Tibial nerve (tissue), 4 donors: ENCODE results near the gene CLEC16A. TPM values are rescaled to one million over a fixed set of nuclear protein-coding genes. Genes with fewer than 3 reads are reported as not detected.

ENCODE experiments used
- DNase-seq, 2 donors: peaks; one replicate each; pipeline ENCODE4 v3.0.0-alpha.2; 2019; ENCODE audit warnings: low spot score in 2 of 2
- H3K27ac ChIP-seq, 4 donors: fragments of 200-600 bp; sonication (generic) in 3 of 4; one replicate each; pipeline ENCODE4 v1.5.1; 2017 to 2019; ENCODE audit warnings: mild to moderate bottlenecking in 1 of 4
- H3K27me3 ChIP-seq, 2 donors: fragments of 200-600 bp; sonication (generic) in 1 of 2; one replicate each; pipeline versions ENCODE4 v1.5.1 to v1.6.0; 2017 to 2019
- H3K36me3 ChIP-seq, 3 donors: fragments of 200-600 bp; sonication (generic); one replicate each; pipeline ENCODE4 v1.5.1; 2018 to 2019
- H3K4me1 ChIP-seq, 4 donors: fragments of 200-600 bp; sonication (generic) in 3 of 4; one replicate each; pipeline ENCODE4 v1.5.1; 2017 to 2019
- H3K4me3 ChIP-seq, 4 donors: fragments of 200-600 bp; sonication (generic) in 3 of 4; one replicate each; pipeline ENCODE4 v1.5.1; 2017 to 2019; ENCODE audit warnings: mild to moderate bottlenecking in 1 of 4, moderate library complexity in 1 of 4
- H3K9me3 ChIP-seq, 4 donors: fragments of 200-600 bp; sonication (generic) in 3 of 4; one replicate each; pipeline ENCODE4 v1.5.1; 2017 to 2019
- EP300 ChIP-seq, 2 donors: sonication (generic); formaldehyde crosslinking; IDR thresholded peaks; one replicate each; pipeline ENCODE4 v1.6.1; 2017; ENCODE audit warnings: antibody characterized with exemption in 2 of 2, mild to moderate bottlenecking in 1 of 2
- POLR2A ChIP-seq, 2 donors: fragments of 450-650 bp; IDR thresholded peaks; one replicate each; pipeline ENCODE4 v1.6.1; 2017; ENCODE audit warnings: antibody characterized with exemption in 2 of 2, mild to moderate bottlenecking in 2 of 2, moderate library complexity in 2 of 2
- whole genome bisulfite sequencing, 2 donors: methylation state at CpG; one replicate each; pipeline ENCODE4 v1.1.5; 2018; 5-methylcytosine and 5-hydroxymethylcytosine counted together
- total RNA-seq, 4 donors: library from RNA; depleted of rRNA; stranded (reverse); fragments of >200 nt; gene quantifications; one replicate each; pipeline ENCODE4 v1.1.0, GENCODE V29; 2016
- TF ChIP-seq, protein P1 (sequence below), 5 experiments: fragments of 200-600 bp in 3 of 5; fragments of 450-650 bp in 2 of 5; sonication (generic) in 3 of 5; IDR thresholded peaks; one replicate each; pipeline ENCODE4 v1.5.1; 2016 to 2019; ENCODE audit warnings: antibody characterized with exemption in 5 of 5, mild to moderate bottlenecking in 3 of 5, moderate library complexity in 2 of 5

The CLEC16A gene
- total RNA-seq, 4 donors from 2014 or later: 37.4 to 70.2 (median 55.2) TPM

DNA sequence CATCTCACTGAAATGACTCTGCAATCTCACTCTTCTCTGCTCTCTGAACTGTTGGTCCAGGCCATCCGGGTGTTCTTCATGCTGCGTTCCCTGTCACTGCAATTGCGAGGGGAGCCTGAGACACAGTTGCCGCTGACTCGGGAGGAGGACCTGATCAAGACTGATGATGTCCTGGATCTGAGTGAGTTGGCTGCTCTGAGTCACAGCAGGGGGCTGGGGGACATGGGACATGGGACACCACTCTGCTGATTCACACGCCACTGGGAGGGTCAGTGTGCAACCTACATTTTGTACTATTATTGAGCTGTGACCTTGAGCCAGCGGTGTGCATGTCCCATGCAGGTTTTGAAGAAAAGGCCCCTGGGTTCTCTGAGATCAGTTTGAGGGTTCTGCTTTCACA, 116.5 kb downstream of the CLEC16A start:
- Histone ChIP-seq H3K27ac (no peak overlapping the region), H3K9me3 (no peaks in the 10 kb centered on the region), H3K27me3 (no peaks in the 10 kb centered on the region), H3K4me1 (peaks cover 0 to 20% (median 6%) of the 10 kb centered on the region in 4 donors), H3K36me3 (peaks cover 0 to 60% (median 0%) of the 10 kb centered on the region in 3 donors), H3K4me3 (no peak overlapping the region)
- DNase-seq: no peak
- WGBS, 2 donors: 94 to 97% methylated on average over 7 of the region's 7 CpGs
- TF ChIP-seq POLR2A (IDR thresholded peaks at IDR 0.05) (no peak), EP300 (IDR thresholded peaks at IDR 0.05) (no peak)
- TF ChIP-seq, protein P1, sequence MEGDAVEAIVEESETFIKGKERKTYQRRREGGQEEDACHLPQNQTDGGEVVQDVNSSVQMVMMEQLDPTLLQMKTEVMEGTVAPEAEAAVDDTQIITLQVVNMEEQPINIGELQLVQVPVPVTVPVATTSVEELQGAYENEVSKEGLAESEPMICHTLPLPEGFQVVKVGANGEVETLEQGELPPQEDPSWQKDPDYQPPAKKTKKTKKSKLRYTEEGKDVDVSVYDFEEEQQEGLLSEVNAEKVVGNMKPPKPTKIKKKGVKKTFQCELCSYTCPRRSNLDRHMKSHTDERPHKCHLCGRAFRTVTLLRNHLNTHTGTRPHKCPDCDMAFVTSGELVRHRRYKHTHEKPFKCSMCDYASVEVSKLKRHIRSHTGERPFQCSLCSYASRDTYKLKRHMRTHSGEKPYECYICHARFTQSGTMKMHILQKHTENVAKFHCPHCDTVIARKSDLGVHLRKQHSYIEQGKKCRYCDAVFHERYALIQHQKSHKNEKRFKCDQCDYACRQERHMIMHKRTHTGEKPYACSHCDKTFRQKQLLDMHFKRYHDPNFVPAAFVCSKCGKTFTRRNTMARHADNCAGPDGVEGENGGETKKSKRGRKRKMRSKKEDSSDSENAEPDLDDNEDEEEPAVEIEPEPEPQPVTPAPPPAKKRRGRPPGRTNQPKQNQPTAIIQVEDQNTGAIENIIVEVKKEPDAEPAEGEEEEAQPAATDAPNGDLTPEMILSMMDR (IDR thresholded peaks at IDR 0.05): no peak

DNA sequence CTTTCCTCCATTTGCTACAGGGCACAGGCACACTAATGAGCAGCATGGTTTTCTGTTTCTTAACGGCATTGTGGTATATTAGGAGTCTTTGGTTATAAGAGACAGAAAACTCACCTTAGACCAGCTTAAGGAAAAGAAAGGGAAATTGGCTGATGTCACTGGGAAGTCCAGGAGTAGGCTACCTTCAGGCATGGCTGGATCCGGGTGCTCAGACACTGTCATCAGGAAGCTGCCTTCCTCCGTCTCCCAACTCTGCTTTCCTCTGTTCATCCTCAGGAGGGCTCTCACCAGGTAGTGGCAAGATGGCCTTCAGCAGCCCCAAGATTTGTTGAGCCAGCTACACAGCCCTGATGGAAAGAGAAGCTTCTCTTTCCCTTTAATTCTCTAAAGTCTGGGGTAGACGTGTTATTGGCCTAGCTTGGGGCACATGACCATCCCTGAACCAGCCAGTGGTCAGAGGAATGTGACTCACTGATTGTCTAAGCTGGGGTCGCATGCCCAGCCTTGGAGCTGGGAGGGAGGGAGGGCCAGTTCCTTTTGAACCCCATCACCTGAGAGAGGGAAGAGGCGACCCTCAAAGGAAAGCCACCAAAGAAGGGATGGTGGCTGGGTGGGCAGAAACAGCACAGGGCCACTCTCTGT, 117.4 kb downstream of the CLEC16A start:
- Histone ChIP-seq H3K4me1 (peaks cover 0 to 11% (median 3%) of the 10 kb centered on the region in 4 donors), H3K9me3 (no peaks in the 10 kb centered on the region), H3K27me3 (no peaks in the 10 kb centered on the region), H3K4me3 (no peak overlapping the region), H3K36me3 (peaks cover 0 to 66% (median 0%) of the 10 kb centered on the region in 3 donors), H3K27ac (no peak overlapping the region)
- DNase-seq: no peak
- no peak for TF ChIP-seq POLR2A (IDR thresholded peaks at IDR 0.05)
- TF ChIP-seq, protein P1 (IDR thresholded peaks at IDR 0.05): no peak
- no peak for TF ChIP-seq EP300 (IDR thresholded peaks at IDR 0.05)
- 82 to 85% methylated on average over 6 of the region's 6 CpGs for WGBS, 2 donors

GRCh38 chr16:11063448-11064201, 119.3 kb downstream of the CLEC16A start:
- H3K27ac ChIP-seq: no peak overlapping the region
- H3K36me3 ChIP-seq: peaks cover 0 to 79% (median 0%) of the 10 kb centered on the region in 3 donors
- no peaks in the 10 kb centered on the region for H3K9me3 ChIP-seq
- DNase-seq: no peak
- TF ChIP-seq, protein P1 (IDR thresholded peaks at IDR 0.05): no peak
- TF ChIP-seq POLR2A (IDR thresholded peaks at IDR 0.05): no peak
- no peak for TF ChIP-seq EP300 (IDR thresholded peaks at IDR 0.05)
- no peak overlapping the region for H3K4me3 ChIP-seq
- H3K27me3 ChIP-seq: no peaks in the 10 kb centered on the region
- 71 to 76% methylated on average over 8 of the region's 8 CpGs for WGBS, 2 donors
- H3K4me1 ChIP-seq: no peaks in the 10 kb centered on the region

DNA sequence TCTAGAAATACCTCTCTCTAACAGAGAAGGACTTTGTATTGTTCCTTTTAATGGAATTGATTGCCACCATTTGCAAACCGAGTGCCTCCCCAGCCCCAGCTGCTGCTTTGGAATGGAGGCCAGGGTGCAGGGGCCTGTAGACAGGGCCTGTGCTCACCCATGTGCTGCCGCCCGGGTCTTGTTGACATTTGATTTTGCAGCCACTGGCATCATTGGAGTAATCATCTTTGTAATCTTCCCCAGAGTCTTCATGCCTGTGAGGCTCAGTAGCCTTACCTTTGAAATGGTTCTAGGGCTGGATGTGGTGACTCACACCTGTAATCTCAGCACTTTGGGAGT, 119.8 kb downstream of the CLEC16A start:
- WGBS, 2 donors: 70 to 87% methylated on average over 3 of the region's 3 CpGs
- no peak for DNase-seq
- Histone ChIP-seq H3K27ac (no peak overlapping the region), H3K27me3 (no peaks in the 10 kb centered on the region), H3K4me3 (no peak overlapping the region), H3K36me3 (peaks cover 0 to 84% (median 0%) of the 10 kb centered on the region in 3 donors), H3K4me1 (no peaks in the 10 kb centered on the region), H3K9me3 (no peaks in the 10 kb centered on the region)
- TF ChIP-seq POLR2A (IDR thresholded peaks at IDR 0.05) (no peak), EP300 (IDR thresholded peaks at IDR 0.05) (no peak)
- TF ChIP-seq, protein P1 (IDR thresholded peaks at IDR 0.05): no peak

- no peaks in the 10 kb centered on the region for H3K4me1 ChIP-seq
- H3K4me3 ChIP-seq: no peak overlapping the region
- H3K27me3 ChIP-seq: no peaks in the 10 kb centered on the region
- H3K36me3 ChIP-seq: peaks cover 0 to 84% (median 0%) of the 10 kb centered on the region in 3 donors
- no peak for TF ChIP-seq POLR2A (IDR thresholded peaks at IDR 0.05)
- H3K27ac ChIP-seq: no peak overlapping the region
- 57 to 62% methylated on average over 3 of the region's 3 CpGs for WGBS, 2 donors
- H3K9me3 ChIP-seq: no peaks in the 10 kb centered on the region
- no peak for DNase-seq
Observed at GRCh38 chr16:11064851-11065250, 120.5 kb downstream of the CLEC16A start.
